Upper lobe of left lung (tissue), 4 donors: ENCODE data around the gene TRAPPC10.

Source experiments
- CTCF ChIP-seq, 6 experiments: fragments of 450-650 bp in 4 of 6; fragments of 200-600 bp in 2 of 6; sonication (generic) in 2 of 6; IDR thresholded peaks; one replicate each; pipeline ENCODE4 v1.5.1; 2016 to 2019; ENCODE audit warnings: antibody characterized with exemption in 6 of 6
- POLR2A ChIP-seq, 4 donors: fragments of 450-650 bp; IDR thresholded peaks; one replicate each; pipeline ENCODE4 v1.5.1; 2016 to 2017; ENCODE audit warnings: antibody characterized with exemption in 4 of 4, mild to moderate bottlenecking in 2 of 4

- TF ChIP-seq CTCF (IDR thresholded peaks at IDR 0.05), result no peak
- TF ChIP-seq POLR2A (IDR thresholded peaks at IDR 0.05), result no peak
Measured at GRCh38 chr21:44005071-44005470, 7.0 kb upstream of the TRAPPC10 start.
